CD4-positive, alpha-beta T cell treated with Interferon alpha-2 for 1 hour (primary cell): ENCODE results near the gene GTF2H2C.
A peak's percentile ranks its signal among the peaks of the same experiment; 100 is the strongest.
"Not testable (repeated sequence)": the region's sequence is repeated elsewhere in the genome, so short reads cannot be mapped to it uniquely, and the experiment has no call there.

ENCODE experiments used
- DNase-seq, 2 donors: peaks; one replicate each; pipeline ENCODE4 v3.0.0-alpha.2; 2020 to 2022

Gene GTF2H2C

DNA sequence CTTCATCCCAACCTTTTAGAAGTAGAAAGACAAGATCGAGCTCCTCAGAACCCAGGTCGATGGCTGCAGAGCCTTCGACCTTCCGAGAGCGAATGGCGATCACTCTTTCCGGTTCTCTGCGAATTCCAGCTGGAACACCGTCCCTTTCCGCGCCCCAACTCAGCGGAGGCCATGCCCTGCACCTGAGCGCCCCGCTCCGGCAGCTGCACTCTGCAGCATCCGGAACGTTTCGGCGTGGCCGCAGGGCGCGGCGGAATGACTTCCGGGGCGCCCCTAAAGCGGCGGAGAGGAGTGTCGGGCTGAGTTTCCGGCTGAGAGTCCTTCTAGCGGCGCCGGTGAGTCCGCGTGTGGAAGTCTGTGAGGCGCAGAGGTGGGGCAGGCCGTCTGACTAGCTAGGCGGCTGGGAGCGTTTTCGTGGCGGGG, at the start of gene GTF2H2C:
Gene GTF2H2C, plus strand, starts transcription at position 284 of the 423 bp plus-strand sequence. CDS start 4,942 bp downstream, outside the sequence.
- peak; percentile 65 to 82 for DNase-seq

DNA sequence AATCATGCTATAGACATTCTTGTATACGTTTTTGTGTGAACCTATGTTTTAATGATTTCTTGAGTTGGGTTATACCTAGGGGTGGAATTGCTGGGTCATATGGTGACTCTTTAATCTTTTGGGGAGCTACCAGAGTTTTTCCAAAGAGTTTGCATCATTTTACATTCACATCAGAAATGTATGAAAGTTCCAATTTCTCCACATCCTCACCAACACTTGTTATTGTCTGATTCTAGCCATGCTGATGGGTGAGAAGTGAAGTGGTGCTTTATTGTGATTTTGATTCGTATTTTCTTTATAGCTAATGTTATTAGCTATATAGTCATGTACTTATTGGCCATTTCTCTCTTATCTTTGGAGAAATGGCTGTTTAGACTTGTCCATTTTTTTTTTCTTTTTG, 49.3 kb upstream of the GTF2H2C start:
- DNase-seq: no peak

DNA sequence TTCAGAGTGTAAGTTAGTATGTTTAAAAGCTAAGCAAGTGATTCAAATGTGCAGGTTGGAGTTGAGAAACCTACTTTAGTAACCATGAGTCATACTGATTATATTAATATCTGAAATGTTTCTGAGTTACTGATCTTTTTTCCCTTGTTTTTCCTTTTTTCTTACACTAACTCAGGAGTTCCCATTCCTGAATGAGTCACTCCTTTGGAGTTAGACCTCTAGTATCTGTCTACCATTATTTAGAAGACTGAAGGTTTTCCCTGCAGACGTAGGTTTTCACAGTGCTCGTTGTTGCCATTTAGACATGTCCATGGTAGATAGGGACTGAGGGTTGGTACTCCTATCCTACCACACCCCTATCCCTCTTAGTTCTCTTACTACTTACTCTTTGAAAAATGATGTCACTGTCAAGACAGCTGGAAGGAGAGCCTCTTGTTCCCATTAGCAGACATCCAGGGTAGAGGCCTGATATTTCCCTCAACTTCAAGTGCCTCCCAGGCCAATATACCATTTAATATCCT, 47.2 kb upstream of the GTF2H2C start:
- DNase-seq: no peak

GRCh38 chr5:69515570-69515969, 44.4 kb upstream of the GTF2H2C start:
- not testable (repeated sequence) for DNase-seq

- DNase-seq: no peak
These were observed 43.2 kb upstream of the GTF2H2C start for GRCh38 chr5:69516769-69517168.

DNA sequence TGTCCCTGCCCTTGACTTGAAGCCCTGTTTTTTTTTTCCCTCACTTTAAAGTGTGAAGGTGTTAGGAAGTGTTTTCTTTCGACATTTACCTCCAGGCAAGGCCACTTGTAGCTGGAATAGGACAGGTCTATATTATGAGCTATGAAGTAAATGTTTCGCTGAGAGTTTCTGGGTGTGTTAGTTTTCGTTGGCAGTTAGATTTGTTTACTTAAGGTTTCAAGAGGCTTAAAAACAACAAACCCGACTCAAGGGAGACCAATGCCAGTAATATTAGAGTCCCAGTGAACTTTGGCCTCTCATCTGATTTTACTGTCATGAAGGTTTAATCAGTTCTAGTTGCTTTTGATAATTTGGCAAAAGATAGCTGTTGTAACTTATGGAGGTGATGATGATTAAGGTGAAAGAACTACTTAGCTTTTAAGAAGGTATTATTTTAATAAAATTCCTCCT, 42.2 kb upstream of the GTF2H2C start:
- DNase-seq: no peak

GRCh38 chr5:69519285-69519684, 40.7 kb upstream of the GTF2H2C start:
- no peak for DNase-seq

DNA sequence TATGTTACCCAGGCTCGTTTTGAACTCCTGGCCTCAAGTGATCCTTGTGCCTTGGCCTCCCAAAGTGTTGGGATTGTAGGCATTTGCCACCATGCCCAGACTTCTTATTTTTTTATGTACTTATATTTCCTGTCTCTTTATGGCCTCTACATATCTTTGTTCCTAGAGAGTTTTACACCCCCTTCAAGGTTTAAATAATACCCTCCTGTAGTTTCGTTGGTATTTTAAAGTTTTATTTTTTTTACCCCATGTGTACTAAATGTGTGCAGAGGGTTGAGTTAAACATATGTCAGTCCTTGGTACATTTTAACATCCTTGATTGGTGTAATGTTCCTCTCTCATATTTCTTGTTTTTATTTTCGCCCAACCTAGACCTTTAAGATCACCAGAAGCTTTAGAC, 38.0 kb upstream of the GTF2H2C start:
- no peak for DNase-seq

DNA sequence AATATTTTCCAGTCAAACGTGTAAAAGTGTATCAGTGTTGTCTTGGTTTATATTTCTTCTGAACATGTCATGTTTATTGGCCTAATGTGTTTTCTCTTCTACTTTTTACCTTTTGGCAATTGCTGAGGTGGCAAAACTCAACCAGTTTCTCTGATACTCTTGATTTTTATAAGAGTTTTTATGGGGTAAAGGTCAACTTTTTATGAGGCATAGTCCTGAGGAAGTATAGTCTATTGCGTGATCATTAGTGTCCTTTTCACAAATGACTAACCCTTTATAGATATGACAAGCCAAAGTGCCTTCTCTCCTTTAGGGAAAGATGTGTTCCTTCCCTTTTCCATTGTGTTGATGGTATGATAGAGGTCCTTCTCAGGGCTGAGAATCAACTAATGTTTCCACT, 34.5 kb upstream of the GTF2H2C start:
- DNase-seq: no peak

DNA sequence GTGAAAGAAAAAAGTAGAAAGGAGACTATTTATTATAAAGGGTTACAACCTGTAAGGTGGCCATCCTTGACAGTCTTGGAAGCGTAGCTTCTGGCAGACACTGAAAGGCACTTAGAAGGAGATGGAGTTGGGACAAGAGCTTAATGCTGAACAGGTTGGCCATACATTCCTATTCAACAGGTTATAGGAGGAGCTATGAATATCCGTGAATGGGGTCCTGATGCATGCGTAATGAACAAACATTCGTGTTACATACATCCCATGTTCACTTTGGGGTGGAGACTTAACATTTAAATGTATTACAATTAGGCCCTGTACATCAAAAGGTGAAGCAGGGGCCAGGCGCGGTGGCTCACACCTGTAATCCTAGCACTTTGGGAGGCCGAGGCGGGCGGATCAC, 33.3 kb upstream of the GTF2H2C start:
- DNase-seq: no peak

DNA sequence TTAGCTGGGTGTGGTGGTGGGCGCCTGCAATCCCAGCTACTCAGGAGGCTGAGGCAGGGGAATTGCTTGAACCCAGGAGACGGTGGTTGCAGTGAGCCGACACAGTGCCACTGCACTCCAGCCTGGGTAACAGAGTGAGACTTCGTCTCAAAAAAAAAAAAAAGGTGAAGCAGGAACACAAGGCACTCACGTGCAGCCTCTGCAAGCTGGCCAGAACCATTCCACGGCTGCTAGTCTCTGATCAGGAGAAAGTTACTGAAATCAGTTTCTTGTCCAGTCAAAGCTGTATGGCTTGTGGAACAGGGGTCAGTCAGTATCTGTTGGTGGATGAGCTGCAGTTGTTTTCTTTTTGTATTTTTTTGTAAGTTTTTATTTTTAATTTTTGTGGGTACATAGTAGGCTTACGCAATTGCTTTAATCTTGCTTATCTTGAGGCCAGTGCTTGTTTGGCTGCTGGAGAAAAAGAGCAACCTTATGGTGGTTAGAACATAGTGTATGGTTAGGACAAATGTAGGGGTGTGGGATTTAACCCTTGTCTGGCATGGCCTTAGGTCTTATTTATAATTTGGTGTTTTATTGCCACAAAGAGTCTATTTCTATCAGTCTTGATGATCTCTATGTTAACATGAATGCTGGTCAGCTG, 32.7 kb upstream of the GTF2H2C start:
- no peak for DNase-seq

DNA sequence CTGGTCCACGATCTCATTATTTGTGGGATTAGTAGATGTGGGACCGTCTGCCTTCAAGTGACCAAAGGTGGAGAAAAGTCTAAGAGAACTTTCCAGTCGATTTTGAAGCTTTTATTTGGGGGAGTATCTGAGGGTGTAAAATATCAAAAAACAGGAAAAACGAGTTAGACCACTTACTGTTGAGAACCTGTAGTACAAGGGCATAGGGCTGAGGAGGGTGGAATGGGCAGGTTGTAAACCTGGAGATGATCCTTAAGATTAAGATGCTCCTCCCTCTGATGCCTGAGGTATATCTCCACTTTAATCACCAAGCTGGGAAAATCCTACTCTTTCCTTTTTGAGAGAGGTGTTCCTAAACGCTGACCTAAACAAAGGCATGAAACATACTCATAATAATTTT, 32.0 kb upstream of the GTF2H2C start:
- no peak for DNase-seq

DNA sequence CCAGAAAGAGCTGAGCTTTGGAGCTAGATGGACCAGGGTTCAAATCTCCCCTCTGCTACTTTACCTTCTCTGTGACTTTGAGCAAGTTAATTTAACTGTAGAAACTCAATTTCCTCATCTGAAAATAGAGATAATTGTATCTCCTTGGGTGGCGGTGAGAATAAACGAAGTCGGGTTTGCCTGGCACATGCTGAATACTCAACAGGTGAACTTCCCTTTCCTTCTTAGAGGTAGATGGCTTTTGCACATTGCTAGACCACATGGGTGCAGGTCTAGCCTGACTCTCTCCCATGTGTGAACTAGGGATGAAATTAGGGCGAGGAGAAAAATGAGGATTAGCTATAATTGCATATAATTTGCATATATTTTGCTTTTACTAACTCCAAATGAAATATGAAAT, 31.4 kb upstream of the GTF2H2C start:
- no peak for DNase-seq

DNA sequence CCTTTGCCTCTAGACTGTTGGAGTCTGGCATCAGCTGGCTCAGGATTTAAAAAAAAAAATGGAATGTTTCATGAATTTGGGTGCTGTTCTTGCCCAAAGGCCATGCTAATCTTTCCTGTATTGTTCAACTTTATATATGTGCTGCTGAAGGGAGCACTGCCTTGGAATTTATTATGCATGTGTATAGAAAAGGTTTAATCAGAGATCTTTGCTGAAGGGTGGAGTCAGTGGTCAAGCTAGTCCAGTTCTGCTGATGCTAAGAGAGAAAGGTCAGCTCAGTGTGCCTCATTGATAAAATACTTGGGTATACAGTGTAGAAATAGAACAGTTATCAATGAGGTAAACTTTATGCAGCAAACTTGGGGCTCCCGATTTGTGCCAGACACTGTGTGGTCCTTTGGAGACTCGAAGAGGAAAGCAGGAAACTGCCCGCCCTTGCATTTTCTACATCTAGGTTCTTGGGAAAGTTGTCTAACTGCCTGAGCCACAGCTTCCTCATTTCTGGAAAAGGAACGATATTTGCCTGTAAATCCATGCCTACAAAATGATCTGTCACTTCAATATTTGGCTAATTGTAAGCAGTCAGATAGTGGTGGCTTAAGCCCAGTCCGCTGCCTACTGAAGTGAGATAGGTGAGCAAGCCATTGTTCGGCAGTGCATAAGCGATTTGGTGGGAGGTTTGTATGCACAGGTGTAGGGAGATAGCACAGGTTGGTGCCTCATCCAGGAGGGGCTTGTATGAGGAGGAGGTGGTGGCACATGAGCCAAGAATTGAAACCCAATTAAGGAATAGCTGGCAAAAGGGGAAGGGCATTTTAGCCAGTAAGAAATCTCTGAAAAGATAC, 29.2 kb upstream of the GTF2H2C start:
- DNase-seq: no peak

- no peak for DNase-seq
These were observed 28.6 kb upstream of the GTF2H2C start for GRCh38 chr5:69531406-69531801.

GRCh38 chr5:69537911-69538310, 22.1 kb upstream of the GTF2H2C start:
- not testable (repeated sequence) for DNase-seq

DNA sequence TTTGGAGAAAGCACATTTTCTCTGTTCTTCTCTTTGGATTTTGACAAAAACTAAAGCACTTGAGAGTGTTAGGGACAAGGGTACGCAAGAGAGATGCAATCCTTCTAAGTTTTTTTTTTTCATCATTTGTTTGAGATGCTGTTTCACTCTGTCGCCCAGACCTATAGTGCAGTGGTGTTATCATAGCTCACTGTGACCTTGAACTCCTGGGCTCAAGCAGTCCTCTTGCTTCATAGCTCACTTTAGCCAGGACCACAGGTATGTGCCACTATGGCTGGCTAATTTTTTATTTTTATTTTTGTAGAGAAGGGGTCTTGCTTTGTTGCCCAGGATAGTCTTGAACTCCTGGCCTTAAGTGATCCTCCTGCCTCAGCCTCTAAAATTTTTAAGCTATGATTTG, 21.3 kb upstream of the GTF2H2C start:
- not testable (repeated sequence) for DNase-seq

GRCh38 chr5:69541347-69541746, 18.6 kb upstream of the GTF2H2C start:
- not testable (repeated sequence) for DNase-seq

DNA sequence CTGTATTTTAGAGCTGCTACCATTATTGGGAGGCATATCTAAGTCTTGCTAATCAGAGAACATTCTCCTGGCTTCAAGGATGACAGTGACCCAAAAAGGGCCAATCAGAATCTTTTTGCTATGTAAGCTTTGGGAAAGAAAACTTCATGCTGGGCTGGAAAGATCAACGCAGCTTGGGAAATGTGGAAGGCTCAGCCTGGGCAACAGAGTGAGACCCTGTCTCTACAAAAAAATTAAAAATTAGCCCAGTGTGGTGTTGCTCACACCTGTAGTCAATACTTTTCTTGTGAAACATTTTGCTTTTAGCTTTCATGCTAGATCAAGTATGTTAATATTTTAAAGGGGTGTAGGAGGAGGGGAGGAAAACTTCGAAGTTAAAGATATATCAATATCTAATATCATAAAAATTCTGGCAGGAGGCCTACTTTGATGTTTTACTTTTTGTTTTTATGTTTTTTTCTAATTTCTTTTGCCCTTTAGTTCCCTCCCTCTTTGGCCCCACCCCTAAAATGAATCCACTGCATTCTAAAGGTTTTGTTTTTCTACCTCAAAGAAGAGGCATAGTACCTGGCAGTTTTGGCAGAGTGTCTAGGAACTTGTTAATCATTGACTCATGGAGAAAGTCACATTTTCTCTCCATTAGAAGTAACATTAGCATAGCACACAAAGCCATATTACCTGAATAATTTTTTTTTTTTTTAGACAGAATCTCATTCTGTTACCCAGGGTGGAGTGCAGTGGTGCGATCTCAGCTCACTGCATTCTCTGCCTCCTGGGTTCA, 17.0 kb upstream of the GTF2H2C start:
- not testable (repeated sequence) for DNase-seq

DNA sequence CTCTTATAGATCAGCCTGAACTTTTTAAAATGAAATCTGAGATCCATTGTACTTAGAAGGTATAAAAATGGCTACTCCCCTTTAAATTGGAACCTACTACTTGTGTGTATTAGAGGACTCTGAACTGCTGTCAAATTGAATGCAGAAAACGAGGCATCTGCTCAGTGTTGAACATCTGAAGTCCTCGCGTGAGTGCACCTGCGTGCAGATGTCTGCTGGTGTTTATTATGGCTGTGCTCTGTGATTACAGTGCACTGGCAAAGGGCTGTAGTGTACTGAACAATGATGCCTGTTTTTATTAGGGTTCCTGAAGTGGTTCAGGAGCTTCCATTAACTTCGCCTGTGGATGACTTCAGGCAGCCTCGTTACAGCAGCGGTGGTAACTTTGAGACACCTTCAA, 15.4 kb upstream of the GTF2H2C start:
- not testable (repeated sequence) for DNase-seq

GRCh38 chr5:69560587-69561431, 818 bp downstream of the GTF2H2C start:
- DNase-seq: not testable (repeated sequence)

GRCh38 chr5:69566172-69566571, 6.2 kb downstream of the GTF2H2C start:
- DNase-seq: not testable (repeated sequence)
